ENCODE measurements around the gene STXBP1.

DNA sequence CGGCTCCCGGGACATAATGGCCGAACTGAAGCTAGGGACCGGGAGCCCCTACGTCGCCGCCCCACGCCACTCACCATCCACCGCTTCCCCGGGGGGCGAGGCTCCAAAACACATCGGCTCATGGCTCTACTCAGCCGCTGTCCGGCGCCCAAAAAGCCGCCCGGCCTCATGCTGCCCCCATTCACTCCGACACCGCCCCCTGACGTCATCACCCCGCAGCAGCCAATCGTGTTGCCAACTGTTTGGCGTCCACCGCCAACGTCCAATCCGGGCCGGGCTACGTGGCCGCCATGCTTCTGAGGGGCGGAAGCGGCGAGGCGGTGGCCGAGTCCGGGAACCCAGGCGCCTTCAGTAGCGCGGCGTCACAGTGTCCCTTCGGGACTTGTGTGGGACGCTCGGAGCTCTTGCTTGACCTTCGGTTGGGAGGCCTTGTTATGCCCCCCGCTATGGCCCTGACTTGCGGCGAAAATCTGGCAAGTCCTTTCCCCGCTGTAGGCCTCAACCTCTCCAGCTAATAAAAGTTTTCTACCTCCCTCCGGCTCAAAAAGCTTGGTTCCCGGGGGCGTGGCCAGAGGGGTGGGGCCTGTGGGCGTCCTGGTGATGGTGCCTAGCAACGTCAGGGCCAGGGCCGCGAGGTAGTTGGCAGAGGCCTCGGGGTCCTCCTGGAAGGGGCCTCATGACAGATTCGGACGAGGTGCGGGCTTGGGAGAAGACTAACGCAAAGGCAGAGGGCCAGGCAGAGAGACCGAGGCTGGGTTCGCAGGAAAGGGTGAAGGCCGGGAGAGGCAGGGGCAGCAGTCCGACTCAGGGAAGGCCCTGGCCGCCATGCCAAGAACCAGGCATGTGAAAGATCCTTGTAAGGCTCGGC lies 103.6 kb downstream of the STXBP1 start, which contains the start of the genes PTRH1 and TTC16:
- TF ChIP-seq CTCF (conservative IDR thresholded peaks at IDR 0.05) = no peak
- TF ChIP-seq EZH2 (IDR thresholded peaks at IDR 0.05; ENCODE audit: low read depth) = no peak
